Measurements from ENCODE around the gene CTNNBL1. TPM values are rescaled to one million over a fixed set of nuclear protein-coding genes. Genes with fewer than 3 reads are reported as not detected.

Gene CTNNBL1
- total RNA-seq, 1 experiment from 2014 or later = 71.2 TPM

- no peaks in the 10 kb centered on the region for H3K4me1 ChIP-seq (ENCODE audit: control insufficient read depth, insufficient read depth, low read length)
- ATAC-seq (no peak), DNase-seq (ENCODE audit: low read depth, low spot score) (no peak)
- H3K27ac ChIP-seq (ENCODE audit: low read length) = no peak overlapping the region
- intact Hi-C loops (cut with micrococcal nuclease; ENCODE audit: unreplicated experiment) = no loop called here
- POLR2A ChIA-PET = no interaction called here
- in situ Hi-C loops (cut with HindIII; ENCODE audit: low pct_unique_long_range_greater_than_20kb, low sequenced_read_pairs) = no loop called here
- BruUV-seq (replicated peaks) = no TSS peak
- no peaks in the 10 kb centered on the region for H3K36me3 ChIP-seq (ENCODE audit: control insufficient read depth, insufficient read depth, low read length)
- H3K27me3 ChIP-seq (ENCODE audit: control insufficient read depth, insufficient read depth, low read length) = no peaks in the 10 kb centered on the region
- no peak for TF ChIP-seq CTCF (IDR thresholded peaks at IDR 0.05)
- TF ChIP-seq SIN3A (IDR thresholded peaks at IDR 0.05; ENCODE audit: borderline replicate concordance, insufficient read depth, low read depth, low read length) = no peak
- TF ChIP-seq TCF7L2 (IDR thresholded peaks at IDR 0.05; ENCODE audit: low read depth, low read length) = no peak
- no peak overlapping the region for H3K4me3 ChIP-seq (ENCODE audit: low read depth in 2 of 2, low read length in 2 of 2)
- H3K9me3 ChIP-seq (ENCODE audit: control insufficient read depth, insufficient read depth, low read depth, low read length) = no peaks in the 10 kb centered on the region
- CTCF ChIA-PET = no interaction called here
Observed at GRCh38 chr20:37888641-37889040, 194.8 kb downstream of the CTNNBL1 start.

- Histone ChIP-seq H3K27me3 (ENCODE audit: control insufficient read depth, insufficient read depth, low read length) (no peaks in the 10 kb centered on the region), H3K4me3 (ENCODE audit: low read depth in 2 of 2, low read length in 2 of 2) (no peak overlapping the region), H3K4me1 (ENCODE audit: control insufficient read depth, insufficient read depth, low read length) (no peaks in the 10 kb centered on the region), H3K27ac (ENCODE audit: low read length) (no peak overlapping the region), H3K9me3 (ENCODE audit: control insufficient read depth, insufficient read depth, low read depth, low read length) (no peaks in the 10 kb centered on the region), H3K36me3 (ENCODE audit: control insufficient read depth, insufficient read depth, low read length) (no peaks in the 10 kb centered on the region)
- TF ChIP-seq SIN3A (IDR thresholded peaks at IDR 0.05; ENCODE audit: borderline replicate concordance, insufficient read depth, low read depth, low read length) (no peak), CTCF (IDR thresholded peaks at IDR 0.05) (no peak), TCF7L2 (IDR thresholded peaks at IDR 0.05; ENCODE audit: low read depth, low read length) (no peak), REST (IDR thresholded peaks at IDR 0.05; ENCODE audit: insufficient read depth in 1 of 2, low read depth in 2 of 2, low read length in 1 of 2) (no peak), POLR2AphosphoS5 (IDR thresholded peaks at IDR 0.05; ENCODE audit: low read depth, low read length) (no peak)
- no TSS peak for BruUV-seq (replicated peaks)
- ATAC-seq (no peak), DNase-seq (ENCODE audit: low read depth, low spot score) (no peak)
- CTCF ChIA-PET = interaction anchor here (0.5 kb wide), 1 partner anchor 658 kb away, joined by 4 read pairs; no protein-coding TSS in a partner anchor
- in situ Hi-C loops (cut with HindIII; ENCODE audit: low pct_unique_long_range_greater_than_20kb, low sequenced_read_pairs) (no loop called here), intact Hi-C loops (cut with micrococcal nuclease; ENCODE audit: unreplicated experiment) (no loop called here)
- POLR2A ChIA-PET = no interaction called here
Observed at GRCh38 chr20:37890108-37890507, 196.3 kb downstream of the CTNNBL1 start.

Measured in Panc1 (cell line).